DMS114 treated with DMSO at 0.1 percent for 48 hours (cell line): ENCODE measurements around the gene ABCD3.
A peak's percentile ranks its signal among the peaks of the same experiment; 100 is the strongest.

Experiments used
- DNase-seq: peaks from one replicate; lab custom pipeline; 2025; ENCODE audit not compliant: unreplicated experiment; lab: John Stamatoyannopoulos, UW

The ABCD3 gene

DNA sequence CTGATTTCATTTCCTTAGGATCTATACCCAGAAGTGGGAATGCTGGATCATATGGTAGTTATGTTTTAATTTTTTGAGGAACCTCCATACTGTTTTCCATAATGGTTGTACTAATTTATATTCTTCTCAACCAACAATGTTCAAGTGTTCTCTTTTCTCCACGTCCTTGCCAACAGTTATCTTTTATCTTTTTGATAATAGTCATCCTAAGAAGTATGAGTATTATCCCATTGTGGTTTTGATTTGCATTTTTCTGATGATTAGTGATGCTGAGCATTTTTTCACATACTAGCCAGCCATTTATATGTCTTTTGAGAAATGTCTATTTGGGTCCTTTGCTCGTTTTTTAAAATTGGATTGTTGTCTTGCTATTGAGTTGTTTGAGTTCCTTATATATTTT, 38.5 kb downstream of the ABCD3 start:
- no peak for DNase-seq

DNA sequence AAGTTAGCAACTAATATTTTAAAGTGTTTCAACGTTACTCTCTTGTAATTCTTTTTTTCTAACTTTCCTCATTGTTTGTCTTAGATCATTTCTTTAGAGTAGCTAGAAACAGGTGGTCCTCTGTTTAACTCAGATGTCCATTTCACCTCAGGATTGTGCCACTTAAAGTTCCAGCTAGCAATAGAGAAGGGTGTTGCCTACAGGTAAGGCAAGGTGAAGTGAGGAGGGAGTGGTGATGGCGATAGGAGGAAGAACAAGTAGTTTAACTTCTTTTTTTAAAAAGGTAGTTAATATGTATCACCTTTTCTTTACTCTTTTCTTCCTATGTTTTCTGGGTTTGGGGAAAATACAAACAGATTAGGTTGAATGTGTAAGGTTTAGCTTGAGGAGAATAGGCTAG, 44.4 kb downstream of the ABCD3 start:
- no peak for DNase-seq

DNA sequence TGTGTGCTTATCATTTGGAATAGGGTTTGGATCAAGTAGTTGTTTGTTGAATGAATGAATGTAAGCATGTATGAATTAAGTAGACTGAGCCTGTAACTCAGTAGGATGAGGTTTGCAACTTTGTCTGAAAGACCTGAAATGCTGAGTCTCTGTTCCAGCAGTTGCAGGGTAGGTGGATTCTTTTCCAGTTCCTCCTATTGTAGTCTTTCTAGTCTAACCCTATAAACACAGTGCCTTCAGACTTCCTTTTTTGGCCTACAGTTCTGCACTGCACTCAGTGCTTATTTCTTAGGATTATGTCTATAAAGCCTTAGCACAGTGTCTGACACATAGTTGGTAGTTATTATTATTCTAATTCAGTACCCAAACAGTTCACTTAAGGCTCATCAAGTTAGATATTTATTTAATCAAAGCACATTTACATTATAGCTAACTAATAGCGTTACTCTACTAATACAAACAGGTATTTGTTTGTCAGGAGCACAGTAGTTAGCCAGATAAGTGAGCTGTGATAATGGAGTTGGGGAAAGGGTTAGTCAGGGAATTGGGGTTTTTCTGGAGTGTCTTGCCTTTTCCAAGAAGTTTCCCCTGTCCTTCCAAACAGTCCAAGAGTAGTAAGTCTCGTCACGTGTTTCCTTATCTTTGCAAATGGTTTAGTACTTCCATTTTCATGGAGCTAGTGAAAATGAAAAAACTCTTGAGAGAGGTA, 45.0 kb downstream of the ABCD3 start:
- no peak for DNase-seq

DNA sequence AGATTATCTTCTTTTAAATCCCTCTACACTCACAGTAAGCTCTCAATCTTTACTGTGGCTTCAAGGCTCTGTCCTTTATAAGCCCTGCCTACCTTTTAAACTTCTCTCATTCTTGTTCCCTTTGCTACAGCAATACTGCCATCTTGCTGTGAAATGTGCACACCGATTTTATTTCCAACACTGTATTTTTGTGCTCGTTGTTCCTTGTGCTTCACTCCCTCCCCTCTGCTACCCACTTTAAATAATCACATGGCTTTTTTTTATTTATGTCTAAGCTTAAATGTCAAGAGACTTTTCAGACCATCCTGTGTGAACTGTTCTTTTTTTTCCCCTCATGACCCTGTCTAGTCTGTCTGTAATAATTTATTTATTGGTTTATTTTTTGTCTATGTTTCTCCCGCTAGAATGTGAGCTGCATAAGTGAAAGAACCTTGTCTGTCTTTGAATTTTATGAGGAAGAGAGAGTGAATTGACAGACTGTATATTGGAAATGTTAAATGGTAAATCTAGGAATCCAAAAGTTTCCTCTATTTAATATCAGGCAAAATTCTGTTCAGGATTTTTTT, 45.7 kb downstream of the ABCD3 start:
- DNase-seq = peak; percentile 47

DNA sequence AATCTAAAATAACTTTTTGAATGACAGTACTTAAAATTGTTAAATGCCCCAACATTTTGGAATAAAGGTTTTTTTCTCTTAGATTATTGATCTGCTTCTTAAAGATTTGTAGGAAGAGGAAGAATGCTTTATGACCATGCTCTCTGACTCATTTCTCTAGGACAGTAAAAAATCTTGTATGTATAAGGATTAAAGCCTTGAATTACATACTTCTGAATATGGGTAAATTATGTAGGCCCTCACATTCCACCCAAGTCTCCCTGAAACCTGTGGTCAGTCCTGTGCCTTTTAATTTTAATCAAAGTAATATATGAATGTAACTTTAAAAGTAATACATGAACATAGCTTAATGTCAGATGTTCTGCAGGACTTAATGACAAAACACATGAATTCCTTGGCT, 50.5 kb downstream of the ABCD3 start:
- DNase-seq = no peak

DNA sequence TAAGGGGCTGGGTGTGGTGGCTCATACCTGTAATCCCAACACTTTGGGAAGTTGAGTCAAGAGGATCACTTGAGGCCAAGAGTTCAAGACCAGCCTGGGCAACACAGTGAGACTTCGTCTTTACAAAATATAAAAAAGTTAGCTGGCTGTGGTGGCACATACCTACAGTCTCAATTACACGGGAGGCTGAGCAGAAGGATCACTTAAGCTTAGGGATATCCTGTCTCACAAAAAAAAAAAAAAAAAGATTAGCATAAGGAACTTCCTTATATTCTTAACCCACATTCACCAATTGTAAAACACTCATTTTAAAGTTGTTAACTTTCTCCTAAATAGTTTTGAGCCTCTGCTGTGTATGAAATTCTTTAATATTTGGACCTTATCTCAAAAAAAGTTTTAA, 53.1 kb downstream of the ABCD3 start:
- DNase-seq = no peak

DNA sequence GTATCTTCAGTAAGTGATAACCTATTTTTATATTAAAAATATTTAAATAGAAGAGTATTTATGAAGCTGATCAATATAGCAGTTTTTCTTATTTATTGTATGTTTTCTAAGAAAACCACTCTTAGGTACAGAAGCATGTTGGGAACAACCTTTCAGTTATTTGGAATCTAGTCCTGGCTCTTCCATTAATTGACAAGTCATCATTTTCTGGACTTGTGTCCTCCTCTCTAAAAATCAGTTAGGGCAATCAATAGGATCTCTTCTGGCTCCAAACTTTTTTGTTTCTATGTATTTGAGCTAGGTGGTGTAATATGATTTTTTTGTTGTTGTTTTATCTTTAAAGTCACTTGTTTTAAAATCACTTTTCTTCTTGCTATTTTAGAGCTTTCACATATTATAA, 57.0 kb downstream of the ABCD3 start:
- DNase-seq = no peak

DNA sequence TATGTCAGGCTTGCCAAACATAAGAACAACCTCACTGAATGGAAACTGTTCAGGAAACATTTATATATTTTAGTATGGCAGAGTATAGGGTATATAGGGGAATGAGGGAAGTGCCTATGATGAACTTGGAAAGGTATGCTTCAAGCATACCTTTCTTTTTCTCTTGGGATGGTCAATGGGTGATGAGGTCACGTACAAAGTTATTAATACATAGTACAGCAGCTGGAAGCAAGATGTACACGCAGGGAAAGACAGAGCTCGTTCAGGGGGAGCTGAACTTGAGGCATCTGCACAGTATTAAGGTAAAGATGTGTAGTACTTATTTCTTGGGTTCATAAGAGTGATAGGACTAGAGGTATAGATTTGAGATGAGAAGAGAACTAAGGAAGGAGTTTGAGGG, 61.5 kb downstream of the ABCD3 start:
- DNase-seq = no peak

DNA sequence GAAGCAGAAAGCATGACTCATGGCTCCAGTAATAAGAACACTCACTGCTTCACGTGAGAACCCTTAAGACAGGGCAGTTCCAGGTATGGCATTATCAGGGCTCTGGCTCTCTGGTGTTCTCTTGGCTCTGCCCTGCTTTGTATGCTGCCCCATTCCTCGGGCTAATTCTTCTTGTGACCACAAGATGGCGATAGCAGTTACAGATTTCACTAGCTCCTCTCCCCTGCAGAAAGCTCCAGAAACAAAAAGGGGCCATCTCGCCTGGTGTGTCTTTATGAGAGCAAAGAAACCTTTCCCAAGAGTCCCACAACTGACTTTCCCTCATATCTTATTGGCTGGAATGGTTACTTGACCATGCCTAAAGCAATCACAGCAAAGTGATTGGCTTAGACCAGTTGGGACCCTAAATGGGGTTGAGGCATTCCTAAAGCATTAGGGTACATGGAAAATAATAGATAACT, 63.3 kb downstream of the ABCD3 start:
- peak; percentile 43 for DNase-seq

DNA sequence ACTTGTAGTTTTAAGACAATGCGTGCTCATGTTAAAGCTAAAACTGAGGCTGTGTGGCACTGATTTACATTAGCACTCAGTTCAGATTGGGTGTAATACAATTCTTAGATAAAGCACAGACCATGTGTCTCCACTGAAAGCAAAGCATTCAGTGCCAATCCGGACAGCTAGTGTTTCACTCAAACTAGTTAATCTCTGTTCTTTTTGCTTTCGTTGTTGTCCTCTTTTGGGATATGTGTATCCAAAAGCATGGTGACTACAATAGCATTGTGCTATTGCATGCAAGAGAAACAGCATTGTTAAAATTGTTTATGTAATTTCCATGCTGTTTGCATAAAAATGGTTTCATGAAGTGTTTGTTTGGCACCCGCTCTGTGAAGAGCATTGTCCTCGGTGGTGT, 68.8 kb downstream of the ABCD3 start:
- DNase-seq = no peak

DNA sequence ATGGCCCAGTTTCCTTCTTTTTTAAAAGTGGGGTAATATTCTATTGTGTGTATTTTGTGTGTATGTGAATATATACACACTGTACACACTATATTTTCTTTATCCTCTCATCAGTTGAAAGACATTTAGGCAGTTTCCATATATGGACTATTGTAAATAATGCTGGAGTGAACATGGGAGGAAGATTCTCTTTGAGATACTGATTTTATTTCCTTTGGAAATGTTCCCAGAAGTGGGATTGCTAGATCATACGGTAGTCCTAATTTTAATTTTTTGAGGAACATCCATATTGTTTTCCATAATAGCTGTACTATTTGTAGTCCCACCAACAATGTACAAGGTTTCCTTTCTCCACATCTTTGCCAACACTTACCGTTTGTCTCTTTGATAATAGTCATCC, 72.4 kb downstream of the ABCD3 start:
- DNase-seq = no peak

DNA sequence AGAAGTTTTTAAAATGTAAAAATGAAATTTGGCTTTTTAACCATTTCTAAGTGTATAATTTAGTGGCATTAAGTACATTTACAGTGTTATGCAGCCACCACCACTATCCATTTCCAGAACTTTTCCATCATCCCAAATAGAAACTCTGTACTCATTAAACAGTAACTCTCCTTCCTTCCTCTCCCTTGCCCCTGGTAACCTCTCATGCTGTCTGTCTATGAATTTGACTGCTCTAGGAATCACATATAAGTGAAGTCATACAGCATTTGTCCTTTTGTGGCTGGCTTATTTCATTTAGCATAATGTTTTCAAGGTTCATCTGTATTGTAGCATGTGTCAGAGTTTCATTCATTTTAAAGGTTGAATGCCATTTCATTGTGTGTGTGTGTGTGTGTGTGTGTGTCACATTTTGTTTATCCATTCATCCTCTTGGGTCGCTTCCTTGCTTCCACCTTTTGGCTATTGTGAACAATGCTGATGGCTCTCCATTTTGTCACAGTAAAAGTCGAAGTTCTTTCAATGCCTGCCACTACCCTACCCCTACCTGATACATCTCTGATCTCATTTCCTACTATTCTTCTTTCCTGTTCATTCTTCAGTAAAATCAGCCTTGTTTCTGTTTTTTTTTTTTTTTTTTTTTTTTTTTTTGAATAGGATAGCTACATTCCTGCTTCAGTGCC, 78.0 kb downstream of the ABCD3 start:
- DNase-seq = no peak

DNA sequence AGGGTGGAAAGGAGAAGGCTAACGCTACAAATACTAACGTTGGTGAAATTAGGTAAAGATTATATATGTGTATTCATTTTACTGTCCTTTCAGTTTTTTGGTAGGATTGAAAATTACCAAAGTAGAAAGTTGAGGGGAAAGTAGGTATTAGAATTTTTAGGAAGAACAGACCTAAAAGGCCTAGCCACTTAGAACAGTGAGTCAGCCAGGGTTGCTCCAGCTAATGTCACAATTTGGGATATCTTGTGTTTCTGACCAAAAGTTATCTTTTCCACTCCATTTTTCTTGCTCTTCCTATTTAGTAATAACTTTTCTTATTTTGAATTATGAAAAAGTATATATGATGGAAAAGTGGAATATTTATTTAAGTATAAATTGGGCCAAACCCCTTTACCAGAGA, 83.2 kb downstream of the ABCD3 start:
- no peak for DNase-seq

DNA sequence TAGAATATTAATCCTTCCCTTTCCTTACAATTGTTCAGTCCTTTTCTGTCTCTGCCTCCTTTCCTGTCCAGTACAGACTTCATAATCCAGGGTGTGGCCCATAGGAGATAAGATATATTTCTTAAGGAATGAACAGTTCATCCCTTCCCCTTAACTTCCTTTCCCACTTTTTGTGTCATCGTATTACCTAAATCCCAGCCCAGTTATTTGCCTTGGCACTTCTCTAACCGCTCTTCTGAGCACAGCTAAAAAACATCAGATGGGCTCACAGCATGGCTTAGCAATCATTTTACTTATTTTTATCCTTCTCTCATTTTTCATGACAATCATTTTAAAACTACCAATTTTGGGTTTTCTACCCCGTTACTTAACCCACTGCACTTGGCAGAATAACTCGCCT, 83.7 kb downstream of the ABCD3 start:
- no peak for DNase-seq

DNA sequence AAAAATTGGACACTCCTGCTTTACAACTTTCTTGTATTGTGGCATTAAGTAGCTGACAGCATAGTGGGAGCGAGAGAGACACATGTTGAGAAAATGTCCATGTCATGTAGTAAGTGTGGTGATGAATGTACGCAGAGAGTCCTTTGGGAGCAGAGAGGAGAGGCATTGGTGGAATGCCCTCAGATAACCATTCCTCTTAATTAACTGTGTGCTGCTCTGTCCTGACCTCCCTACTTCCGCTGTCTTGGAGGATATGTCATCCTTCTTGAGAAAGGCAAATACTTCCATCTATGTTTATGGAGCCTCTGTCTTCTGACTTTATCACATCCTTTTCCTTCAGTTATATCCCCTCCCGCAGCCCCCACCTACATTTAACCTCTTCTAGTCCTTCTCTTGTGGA, 85.0 kb downstream of the ABCD3 start:
- no peak for DNase-seq

DNA sequence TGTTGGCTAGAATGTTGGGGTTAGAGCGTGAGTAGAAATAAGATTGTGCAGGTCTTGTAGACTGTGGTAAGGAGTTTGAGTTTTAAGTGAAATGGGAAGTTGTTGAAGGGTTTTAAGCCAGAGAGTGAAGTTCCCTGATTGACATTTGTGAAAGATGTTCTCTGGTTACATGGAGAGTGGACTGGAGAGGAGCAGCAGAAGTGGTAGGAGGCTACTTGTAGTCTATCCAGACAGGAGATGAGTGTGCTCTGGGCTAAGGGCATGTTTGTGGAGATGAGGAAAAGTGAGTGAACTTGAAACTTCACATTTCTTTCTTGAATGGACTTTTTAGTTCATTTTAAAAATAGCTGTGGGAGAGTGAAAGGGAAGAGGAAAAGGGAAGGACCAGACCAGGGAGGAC, 86.4 kb downstream of the ABCD3 start:
- no peak for DNase-seq

DNA sequence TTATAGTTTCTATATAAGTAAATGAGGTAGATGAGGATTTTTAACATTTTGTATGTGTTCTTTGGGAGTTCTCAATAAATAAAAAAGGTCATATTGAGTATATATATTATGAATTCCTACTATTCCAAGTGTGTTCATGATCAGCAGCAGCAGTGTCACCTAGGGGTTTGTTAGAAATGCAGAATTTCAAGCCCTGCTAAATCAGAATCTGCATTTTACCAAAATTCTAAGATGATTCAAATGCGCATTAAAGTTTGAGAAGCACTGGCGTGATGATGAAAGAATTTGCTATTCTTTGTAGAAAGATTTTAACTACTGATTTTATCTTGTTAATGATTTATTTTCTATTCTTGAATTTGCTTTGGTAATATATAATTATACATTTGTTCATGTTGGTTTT, 94.6 kb downstream of the ABCD3 start:
- DNase-seq = no peak

DNA sequence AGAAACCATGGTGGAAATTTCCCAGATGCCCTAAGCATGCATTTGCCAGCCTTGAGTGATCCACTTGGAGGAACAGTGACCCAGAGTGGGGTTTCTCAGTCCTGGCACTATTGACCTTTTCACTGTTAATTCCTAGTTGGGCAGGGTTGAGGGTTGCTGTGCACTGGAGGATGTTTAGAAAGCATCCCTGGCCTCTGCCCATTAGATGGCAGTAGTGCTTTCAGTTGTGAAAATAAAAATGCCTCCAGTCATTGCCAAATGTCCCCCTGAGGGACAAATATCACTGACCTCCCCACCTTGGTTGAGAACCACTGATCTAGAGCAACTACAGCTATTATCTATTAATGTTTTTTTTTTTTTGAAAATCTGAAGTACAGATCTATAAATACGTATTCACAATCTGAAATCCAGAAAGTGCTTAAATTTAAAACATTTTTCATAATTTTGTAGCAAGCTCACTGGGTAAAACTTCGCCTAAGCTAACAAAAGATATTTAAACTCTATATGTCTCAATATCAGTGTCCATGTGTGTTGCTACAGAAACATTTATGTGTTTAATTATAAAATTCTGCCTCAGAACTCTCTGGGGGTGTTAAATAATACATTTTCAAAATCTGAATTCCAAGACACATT, 96.0 kb downstream of the ABCD3 start:
- DNase-seq = peak; percentile 10

DNA sequence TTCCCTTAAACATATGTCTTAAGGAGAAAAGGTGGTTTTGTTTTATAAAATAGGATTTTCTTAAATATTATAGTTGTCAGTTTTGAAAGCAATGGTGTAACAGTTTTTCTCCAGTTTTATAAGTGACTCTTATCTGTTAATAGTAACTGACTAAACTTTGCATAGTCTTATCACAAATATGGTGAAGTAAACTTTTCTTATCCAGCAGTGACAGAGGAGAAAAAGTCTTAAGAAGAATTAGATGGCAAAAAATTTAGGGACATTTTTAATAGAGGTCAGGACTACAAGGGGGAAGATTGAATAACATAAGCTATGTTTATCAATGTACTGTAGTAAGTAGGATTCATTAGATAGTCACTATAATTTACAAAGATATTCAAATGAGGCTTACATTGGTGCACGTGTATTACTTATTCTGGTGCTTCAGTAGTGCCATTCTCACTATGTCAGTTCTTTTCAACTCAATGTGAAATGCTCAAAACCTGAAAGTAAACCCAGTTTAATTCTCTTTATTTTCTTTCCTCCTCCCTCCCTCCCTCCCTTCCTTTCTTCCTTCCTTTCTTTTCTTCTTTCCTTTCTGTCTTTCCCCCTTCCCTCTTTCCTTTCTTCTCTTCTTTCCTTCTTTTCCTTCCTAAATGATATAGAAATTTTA, 97.2 kb downstream of the ABCD3 start:
- DNase-seq = no peak

DNA sequence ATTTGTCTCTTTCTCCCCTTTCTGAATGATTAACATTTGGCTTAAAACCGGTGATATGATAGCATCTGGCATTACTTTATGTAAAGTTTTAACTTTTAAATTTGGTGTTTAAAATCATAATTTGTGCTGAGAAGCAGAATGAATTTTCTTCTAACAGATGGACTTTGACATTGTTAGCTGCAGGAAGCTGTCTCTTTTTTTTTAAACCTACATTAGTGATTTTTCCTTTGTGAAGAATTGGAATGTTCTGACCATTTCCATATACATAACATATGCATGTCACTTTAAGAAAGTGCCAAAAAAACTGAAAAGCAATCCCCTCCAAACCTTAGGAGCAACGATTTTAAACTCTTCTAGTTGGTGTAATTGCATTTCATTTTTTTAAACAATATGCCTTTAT, 101.2 kb downstream of the ABCD3 start:
- no peak for DNase-seq

DNA sequence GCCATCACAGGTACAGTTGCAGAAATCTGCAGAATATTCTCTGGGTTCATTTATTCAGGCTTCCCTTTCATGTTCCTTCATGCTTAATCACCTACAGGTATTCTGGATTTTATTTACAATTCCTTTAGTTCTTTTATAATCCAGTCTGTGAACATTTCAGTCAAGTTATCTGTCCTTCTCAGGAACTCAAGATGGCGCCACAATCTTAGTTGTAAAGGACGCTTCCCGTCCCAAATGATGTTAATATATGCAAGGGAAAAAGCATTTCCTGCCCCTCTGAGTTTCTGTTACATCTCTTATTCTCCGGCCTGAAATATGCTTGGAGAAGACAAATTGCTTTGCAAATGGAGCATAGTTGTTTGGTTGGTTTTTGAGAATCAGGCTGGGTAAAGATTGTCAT, 104.1 kb downstream of the ABCD3 start:
- peak; percentile 14 for DNase-seq

DNA sequence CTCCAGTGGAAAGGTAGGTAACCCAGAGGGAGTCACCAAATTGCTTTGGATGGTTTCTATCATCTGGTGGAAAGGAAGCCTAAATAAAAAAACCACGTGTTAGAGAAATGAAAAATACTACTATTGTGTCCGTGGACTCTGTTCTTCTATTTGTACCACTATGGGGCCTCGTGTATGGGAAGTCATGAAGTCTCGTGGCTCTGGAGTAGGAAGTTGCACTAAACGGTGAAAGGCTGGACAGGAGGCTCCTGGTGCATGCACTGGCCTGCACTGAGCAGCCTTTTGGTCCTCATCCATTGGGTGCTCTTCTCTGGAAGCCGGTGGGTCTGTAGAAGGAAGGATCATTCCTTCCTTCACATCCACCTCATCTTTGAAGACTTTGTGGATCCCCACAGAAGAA, 106.3 kb downstream of the ABCD3 start:
- DNase-seq = no peak
